HG02885 (cell line): ENCODE measurements around the gene ZFP36L1.
"Not testable (repeated sequence)": the region's sequence is repeated elsewhere in the genome, so short reads cannot be mapped to it uniquely, and the experiment has no call there.

Source experiments
- ATAC-seq: cut with Tn5 transposase; IDR thresholded peaks from one replicate; pipeline ENCODE4 v1.9.1; 2021; ENCODE audit warnings: mild to moderate bottlenecking; ENCODE audit not compliant: unreplicated experiment, poor library complexity

ZFP36L1 gene

GRCh38 chr14:68768316-68768715 lies 24.6 kb downstream of the ZFP36L1 start:
- no peak for ATAC-seq

GRCh38 chr14:68767248-68767645 lies 25.6 kb downstream of the ZFP36L1 start:
- no peak for ATAC-seq

GRCh38 chr14:68766299-68767247 lies 26.3 kb downstream of the ZFP36L1 start:
- ATAC-seq, result no peak

- ATAC-seq, result not testable (repeated sequence)
Observed at GRCh38 chr14:68763843-68764242, 29.0 kb downstream of the ZFP36L1 start.

DNA sequence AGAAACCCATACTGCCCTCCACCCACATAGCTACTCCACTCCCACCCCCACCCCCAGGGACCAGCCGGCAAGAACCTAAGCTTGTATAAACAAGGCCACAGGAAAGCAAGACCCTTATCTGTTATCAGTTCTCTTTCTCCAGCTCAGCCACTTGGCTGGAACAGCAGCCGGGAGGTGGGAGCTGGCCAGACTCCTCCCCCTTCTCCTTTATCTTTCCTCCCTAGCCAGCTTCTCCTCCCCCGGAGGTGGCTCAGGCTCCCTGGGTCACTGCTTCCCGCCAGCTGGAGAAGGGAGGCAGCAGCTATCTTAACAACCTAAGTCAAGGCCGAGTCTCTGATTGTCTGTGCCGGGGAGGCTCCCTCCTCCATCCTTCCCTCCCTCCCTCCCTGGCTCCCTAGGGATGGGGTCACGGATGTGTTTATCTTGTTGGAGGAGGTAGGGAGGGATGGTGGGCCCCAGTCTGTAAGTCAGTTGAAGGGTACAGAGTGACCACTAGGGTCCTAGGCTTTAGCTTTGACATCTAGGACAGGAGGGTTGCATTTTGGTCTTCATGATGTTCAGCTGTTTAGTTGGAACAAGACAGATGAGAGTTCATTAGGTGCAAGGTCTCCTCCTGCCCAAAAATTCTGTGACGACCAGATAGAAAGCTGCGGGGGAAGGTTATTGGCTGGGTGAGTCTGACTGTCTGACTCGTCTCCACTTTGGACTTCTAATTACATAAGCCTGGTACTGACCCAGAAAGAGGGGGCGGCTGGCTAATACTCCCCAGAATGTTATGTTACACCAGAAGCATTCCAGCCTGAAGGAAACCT lies 29.7 kb downstream of the ZFP36L1 start:
- ATAC-seq, result no peak

DNA sequence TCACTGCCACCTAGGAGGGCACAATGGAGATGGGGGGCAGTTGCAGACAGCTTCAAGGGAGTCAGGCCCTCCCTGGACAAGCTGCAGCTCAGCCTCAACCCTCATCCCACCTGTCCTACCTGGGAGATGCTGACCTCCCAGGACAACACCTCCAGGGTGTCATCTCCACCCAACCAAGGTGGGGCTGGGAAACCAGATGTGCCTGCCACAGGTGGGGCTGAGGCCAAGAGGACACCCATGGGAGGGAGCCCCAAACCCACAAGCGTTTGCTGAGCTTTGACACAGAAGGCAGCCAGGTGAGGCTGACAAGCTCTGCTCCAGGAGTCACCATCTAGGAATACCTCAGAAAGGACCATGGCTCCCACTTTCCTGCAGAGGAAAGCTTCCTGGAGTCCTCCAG lies 31.5 kb downstream of the ZFP36L1 start:
- ATAC-seq, result no peak

GRCh38 chr14:68760761-68761160 lies 32.1 kb downstream of the ZFP36L1 start:
- no peak for ATAC-seq

GRCh38 chr14:68759937-68760336 lies 32.9 kb downstream of the ZFP36L1 start:
- no peak for ATAC-seq

GRCh38 chr14:68759017-68759560 lies 33.8 kb downstream of the ZFP36L1 start:
- ATAC-seq, result no peak

DNA sequence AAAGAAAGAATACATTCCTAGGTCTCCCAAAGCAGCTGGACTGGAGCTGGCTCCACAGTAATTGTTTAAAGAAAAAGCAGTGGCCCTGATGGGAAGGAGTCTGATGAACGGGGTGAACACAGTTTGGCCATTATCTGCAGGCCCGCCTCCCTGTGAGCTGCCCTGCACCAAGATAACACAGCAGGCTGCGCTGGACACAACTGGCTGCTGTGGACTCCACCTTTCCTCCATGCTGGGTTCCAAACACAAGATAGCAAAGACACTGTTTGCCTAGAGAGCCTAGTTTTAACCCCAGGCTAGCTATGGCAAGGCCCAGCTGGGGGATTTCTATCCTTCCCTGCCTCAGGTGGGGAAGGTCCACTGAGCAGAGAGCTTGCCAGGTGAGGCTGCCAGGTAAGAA lies 34.6 kb downstream of the ZFP36L1 start:
- no peak for ATAC-seq

- no peak for ATAC-seq
Observed at GRCh38 chr14:68757618-68758081, 35.2 kb downstream of the ZFP36L1 start.

DNA sequence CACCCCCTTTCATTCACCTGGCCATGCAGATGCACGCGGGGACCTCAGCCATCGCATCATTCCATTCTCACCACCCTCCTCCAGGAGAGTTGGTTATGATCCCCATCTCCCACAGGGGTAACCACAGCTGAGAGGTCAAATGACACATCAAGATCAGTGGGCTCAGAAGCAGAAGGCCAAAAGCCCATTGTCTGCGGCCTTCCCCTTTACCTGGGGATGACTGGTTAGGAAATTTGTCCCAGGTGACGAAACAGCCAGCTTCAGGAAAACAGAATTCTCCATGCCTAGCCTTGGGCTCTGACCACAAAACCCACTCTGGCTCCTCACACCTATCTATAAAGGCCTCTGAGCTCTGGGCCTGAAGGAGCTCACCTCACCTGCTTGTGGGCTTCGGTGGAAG lies 36.1 kb downstream of the ZFP36L1 start:
- ATAC-seq, result no peak

- no peak for ATAC-seq
Observed at GRCh38 chr14:68756000-68756481, 36.8 kb downstream of the ZFP36L1 start.

DNA sequence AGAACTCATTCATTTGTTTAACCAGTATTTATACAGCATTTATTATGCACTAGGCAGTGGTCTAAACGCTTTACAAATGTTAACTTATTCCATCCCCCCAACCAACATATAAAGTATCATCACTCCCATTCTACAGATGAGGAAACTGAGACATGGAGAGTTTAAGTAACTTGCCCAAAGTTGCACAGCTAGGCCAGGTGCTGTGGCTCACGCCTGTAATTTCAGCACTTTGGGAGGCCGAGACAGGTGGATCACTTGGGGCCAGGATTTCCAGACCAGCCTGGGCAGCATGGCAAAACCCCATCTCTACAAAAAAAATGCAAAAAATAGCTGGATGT lies 37.9 kb downstream of the ZFP36L1 start:
- no peak for ATAC-seq

GRCh38 chr14:68753690-68754089 lies 39.2 kb downstream of the ZFP36L1 start:
- ATAC-seq, result no peak

DNA sequence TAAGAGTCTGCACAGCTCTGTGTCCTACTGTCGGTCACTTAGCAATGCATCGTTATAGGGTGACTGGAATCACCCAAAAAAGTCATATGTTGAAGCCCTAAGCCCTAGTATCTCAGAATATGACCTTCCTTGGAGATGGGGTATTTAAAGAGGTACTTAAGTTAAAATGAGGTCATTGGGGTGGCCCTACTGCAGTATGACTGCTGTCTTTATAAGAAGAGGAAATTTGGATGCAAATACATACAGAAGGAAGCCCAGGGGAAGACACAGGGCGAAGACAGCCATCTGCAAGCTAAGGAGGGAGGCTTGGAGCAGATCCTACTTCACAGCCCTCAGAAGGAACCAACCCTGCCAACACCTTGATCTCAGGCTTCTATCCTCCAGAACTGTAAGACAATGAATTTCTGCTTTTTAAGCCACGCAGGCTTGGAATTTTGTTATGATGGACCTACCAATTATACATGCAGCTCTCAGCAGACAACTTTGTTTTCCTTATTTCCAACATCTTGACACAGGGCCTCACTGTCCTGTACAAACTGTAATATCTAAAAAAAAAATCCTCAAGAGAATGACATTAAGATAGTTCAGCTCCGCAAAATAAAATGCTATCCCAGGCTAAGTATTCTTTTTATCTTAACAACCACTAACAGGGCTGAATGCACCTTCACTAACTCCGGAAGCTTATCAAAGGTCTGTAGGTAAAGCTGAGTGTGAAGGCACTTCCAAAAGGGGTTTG lies 40.4 kb downstream of the ZFP36L1 start:
- no peak for ATAC-seq

- no peak for ATAC-seq
Observed at GRCh38 chr14:68749487-68750475, 43.1 kb downstream of the ZFP36L1 start.

- ATAC-seq, result no peak
Observed at GRCh38 chr14:68748691-68749090, 44.2 kb downstream of the ZFP36L1 start.

DNA sequence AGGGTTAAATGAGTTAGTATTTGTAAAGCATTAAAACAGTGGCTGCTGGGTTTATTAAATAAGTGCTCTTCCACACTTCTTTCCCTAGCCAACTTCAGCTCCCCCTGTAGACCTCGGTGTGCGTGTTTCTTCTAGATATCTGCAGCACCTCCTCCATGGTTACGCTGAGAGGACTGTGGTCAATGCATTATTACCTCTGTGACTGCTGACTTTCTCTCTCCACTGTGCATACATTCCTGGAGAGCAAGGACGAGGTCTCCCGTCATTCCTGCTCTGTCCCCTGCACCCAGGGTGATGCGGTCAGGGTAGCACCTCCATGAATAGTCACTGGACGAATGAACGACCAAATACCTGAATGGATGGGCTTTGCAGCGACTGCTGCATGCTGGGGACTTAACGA lies 44.6 kb downstream of the ZFP36L1 start:
- no peak for ATAC-seq
